NCI-H446 treated with DMSO at 0.1 percent for 48 hours (cell line): ENCODE measurements around the gene GRAMD2B.
"Not testable (repeated sequence)": the region's sequence is repeated elsewhere in the genome, so short reads cannot be mapped to it uniquely, and the experiment has no call there.

Source experiments
- DNase-seq: peaks from one replicate; lab custom pipeline; 2025; lab: John Stamatoyannopoulos, UW

Gene GRAMD2B

GRCh38 chr5:126422994-126423788 lies at the start of gene GRAMD2B:
GRAMD2B (plus strand) TSS chr5:126423409; CDS start chr5:126423607, 198 bp downstream.
- DNase-seq = no peak

DNA sequence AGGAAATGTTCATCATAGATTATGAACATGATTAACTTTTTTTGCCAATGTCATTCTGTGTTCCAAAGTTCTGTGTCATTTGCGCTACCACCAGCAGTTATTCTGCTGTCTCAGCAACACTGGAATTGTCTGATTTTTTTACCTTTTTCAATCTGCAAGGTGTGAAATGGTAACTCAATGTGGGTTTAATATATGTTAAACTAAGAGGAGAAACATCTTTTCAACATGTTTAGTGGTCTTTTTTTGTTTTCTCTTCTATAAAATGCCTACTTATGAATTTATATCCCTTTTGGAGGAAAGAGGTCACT lies 49.1 kb upstream of the GRAMD2B start:
- no peak for DNase-seq

- DNase-seq = no peak
Measured at GRCh38 chr5:126376443-126376842, 46.8 kb upstream of the GRAMD2B start.

- DNase-seq = no peak
Measured at GRCh38 chr5:126377424-126377823, 45.8 kb upstream of the GRAMD2B start.

DNA sequence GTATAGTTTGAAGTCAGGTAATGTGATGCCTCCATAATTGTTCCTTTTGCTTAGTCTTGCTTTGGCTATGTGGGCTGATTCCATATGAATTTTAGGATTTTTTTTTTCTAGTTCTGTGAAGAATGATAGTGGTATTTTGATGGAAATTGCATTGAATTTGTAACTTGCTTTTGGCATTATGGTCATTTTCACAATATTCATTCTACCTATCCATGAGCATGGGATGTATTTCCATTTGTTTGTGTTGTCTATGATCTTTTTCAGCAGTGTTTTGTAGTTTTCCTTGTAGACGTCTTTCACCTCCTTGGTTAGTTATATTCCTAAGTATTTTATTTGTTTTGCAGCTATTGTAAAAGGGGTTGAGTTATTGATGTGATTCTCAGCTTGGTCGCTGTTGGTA lies 42.9 kb upstream of the GRAMD2B start:
- not testable (repeated sequence) for DNase-seq

DNA sequence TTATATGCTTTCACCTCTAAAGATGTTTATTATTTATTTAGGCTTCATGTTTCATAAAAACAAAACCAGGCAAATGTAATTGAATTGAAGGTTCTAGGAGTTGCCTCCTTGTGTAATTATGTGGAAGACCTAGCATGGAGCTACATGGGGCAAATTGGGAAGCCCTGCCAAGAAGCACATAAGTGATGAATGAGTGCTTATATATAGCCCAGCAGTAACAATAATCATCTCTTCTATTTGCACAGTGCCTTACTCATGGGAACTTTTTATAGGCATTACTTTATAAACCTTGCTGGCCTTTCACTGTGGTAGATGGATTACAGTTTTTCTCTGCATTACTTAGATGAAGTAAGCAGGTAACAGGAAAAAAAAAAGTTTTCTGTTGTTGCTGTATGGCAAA lies 40.0 kb upstream of the GRAMD2B start:
- peak; percentile 35 for DNase-seq

DNA sequence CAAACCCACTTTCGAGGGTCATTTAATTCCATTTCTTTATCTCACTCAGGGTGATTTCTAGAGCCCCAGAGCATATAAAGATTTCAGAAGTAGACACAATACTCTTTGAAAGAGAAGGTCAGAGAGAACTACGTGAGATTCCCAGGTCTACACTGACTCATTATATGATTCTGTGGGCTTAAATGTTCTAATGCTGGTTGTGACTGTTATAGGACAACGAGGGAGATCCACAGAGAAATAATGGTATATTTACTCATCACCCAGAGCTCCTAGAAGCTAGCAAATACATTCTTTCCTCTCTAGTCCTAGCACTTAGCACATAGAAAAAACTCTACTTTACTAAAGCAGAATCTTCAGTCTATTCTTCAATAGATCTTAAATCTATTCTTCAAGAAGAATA lies 39.4 kb upstream of the GRAMD2B start:
- no peak for DNase-seq

DNA sequence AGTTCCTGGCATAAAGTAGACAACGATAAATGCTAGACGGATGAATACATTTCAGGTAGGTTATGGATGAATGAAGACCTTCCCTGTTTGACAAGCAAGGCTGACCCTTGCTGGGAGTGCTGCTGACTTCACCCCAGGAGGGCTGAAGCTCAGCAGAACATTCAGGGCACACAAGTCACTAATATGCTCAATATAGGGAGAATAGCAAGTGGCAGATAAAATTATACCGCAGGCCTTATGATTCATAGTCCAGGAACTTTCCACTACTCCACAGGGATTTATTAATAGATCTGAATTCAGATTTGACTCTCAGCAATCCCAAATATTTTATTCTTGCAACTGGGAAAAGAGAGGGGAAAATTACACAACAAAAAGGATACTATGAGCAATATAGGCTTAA lies 38.2 kb upstream of the GRAMD2B start:
- DNase-seq = no peak

- no peak for DNase-seq
Measured at GRCh38 chr5:126385524-126386502, 37.4 kb upstream of the GRAMD2B start.

GRCh38 chr5:126389179-126389578 lies 34.0 kb upstream of the GRAMD2B start:
- no peak for DNase-seq

- DNase-seq = no peak
Measured at GRCh38 chr5:126390051-126390450, 33.2 kb upstream of the GRAMD2B start.

GRCh38 chr5:126391386-126391785 lies 31.8 kb upstream of the GRAMD2B start:
- DNase-seq = no peak

GRCh38 chr5:126394211-126394788 lies 28.9 kb upstream of the GRAMD2B start:
- no peak for DNase-seq

GRCh38 chr5:126395198-126395597 lies 28.0 kb upstream of the GRAMD2B start:
- DNase-seq = no peak

GRCh38 chr5:126395605-126396004 lies 27.6 kb upstream of the GRAMD2B start:
- DNase-seq = no peak

DNA sequence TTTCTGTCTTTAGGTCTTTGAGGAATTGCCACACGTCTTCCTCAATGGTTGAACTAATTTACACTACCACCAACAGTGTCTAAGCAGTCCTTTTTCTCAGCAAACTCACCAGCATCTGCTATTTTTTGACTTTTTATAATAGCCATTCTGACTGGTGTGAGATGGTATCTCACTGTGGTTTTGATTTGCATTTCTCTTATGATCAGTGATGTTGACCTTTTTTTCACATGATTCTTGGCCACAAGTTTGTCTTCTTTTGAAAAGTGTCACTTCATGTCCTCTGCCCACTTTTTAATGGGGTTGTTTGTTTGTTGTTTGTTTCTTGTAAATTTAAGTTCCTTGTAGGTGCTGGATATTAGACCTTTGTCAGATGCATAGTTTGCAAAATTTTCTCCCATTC lies 26.5 kb upstream of the GRAMD2B start:
- not testable (repeated sequence) for DNase-seq

- DNase-seq = no peak
Measured at GRCh38 chr5:126398791-126399190, 24.4 kb upstream of the GRAMD2B start.

GRCh38 chr5:126400621-126401251 lies 22.5 kb upstream of the GRAMD2B start:
- DNase-seq = no peak

DNA sequence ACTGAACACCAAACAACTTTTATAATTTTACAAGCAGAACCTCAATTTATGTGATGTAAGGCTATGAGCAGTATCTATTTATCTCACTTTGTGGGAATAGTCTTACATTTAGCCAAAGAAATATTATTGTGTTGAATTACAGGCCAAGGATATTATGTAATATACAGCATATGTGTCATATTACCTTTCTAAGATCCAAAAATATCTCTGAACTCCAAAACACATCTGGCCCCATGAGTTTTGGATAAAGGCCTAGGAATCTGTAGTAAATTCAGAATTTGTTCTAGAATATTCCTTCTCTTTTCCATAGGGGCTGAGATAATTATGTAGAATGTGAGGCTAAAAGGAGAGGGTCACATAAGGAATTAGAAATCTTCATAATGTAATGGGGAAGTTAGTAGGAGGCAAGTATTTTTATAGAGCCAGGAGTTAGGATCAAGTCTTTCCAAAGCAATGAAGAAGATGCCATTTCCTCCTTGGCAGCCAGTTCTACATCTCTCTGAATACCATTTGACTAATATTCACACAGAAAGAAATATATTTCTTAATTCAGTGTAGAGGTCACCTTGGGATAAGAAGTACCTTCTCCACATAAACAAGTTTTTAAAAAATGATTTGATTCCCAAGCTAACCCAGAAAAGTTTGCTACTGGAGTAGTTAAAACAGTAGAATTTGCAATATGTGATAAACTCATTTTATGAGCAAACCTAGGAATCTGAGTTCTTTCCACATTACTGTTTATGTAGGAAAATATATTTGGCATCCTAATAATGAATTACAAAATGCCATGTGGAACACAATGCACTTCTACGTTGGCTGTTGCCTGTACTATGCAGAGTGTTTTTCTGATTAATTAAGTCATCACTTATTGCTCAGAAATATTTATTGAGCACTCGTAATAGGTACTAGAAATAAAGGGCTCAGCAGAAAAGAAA lies 20.3 kb upstream of the GRAMD2B start:
- no peak for DNase-seq

GRCh38 chr5:126403876-126404275 lies 19.3 kb upstream of the GRAMD2B start:
- no peak for DNase-seq

- no peak for DNase-seq
Measured at GRCh38 chr5:126410623-126411022, 12.6 kb upstream of the GRAMD2B start.
